SK-MEL-5 (cell line): Measurements from ENCODE around the gene ZBTB8A. TPM values are rescaled to one million over a fixed set of nuclear protein-coding genes. Genes with fewer than 3 reads are reported as not detected.
"Not testable (repeated sequence)": the region's sequence is repeated elsewhere in the genome, so short reads cannot be mapped to it uniquely, and the experiment has no call there.

Source experiments
- DNase-seq: peaks from one replicate; pipeline ENCODE4 v3.0.0-alpha.2; 2016; ENCODE audit warnings: low read depth, low spot score
- in situ Hi-C: cut with HindIII; loops from 2 replicates; pipeline ENCODE4 v1.10.0; 2016; ENCODE audit warnings: low sequenced_read_pairs, high pct_unique_total_duplicates, low pct_unique_long_range_greater_than_20kb
- small RNA-seq, 2 experiments: library from RNA; depleted of rRNA; stranded (forward); fragments of <200 nt; gene quantifications; one replicate each; pipeline ENCODE3, GENCODE V24; 2014
- total RNA-seq: library from RNA; depleted of rRNA; stranded (reverse); fragments of >200 nt; shearing (Covaris generic); gene quantifications from 2 replicates; pipeline ENCODE4 v1.2.3, GENCODE V29; 2014; rRNA removed

ZBTB8A gene
- total RNA-seq, 1 experiment from 2014 or later = 3.7 TPM

- no peak for DNase-seq
- in situ Hi-C loops = no loop called here
Observed at GRCh38 chr1:32636914-32637645, 97.9 kb downstream of the ZBTB8A start.

GRCh38 chr1:32639489-32640075 lies 100.4 kb downstream of the ZBTB8A start:
- in situ Hi-C loops = no loop called here

GRCh38 chr1:32642292-32642827 lies 103.1 kb downstream of the ZBTB8A start:
- in situ Hi-C loops, DNase-seq: not testable (repeated sequence)

More at GRCh38 chr1:32639489-32640075, 100.4 kb downstream of the ZBTB8A start:
- no peak for DNase-seq

GRCh38 chr1:32644426-32644825 lies 105.2 kb downstream of the ZBTB8A start:
- DNase-seq = no peak
- in situ Hi-C loops = no loop called here

- DNase-seq = no peak
- in situ Hi-C loops = no loop called here
Observed at GRCh38 chr1:32647308-32648134, 108.3 kb downstream of the ZBTB8A start.

GRCh38 chr1:32650248-32650751 lies 111.1 kb downstream of the ZBTB8A start, which contains the start of gene ZBTB8OS:
TSS of gene ZBTB8OS (minus strand) at chr1:32650550. CDS start at chr1:32650529, 21 bp downstream.
- peak; percentile 92 for DNase-seq
- in situ Hi-C loops = no loop called here

GRCh38 chr1:32650752-32651460 lies 111.7 kb downstream of the ZBTB8A start, which contains the start of gene RBBP4:
TSS of gene RBBP4 (plus strand) at chr1:32651208. CDS start at chr1:32651307, 99 bp downstream.
- in situ Hi-C loops = no loop called here
- DNase-seq = peak; percentile 94

GRCh38 chr1:32651461-32652073 lies 112.3 kb downstream of the ZBTB8A start:
- DNase-seq = no peak
- in situ Hi-C loops = no loop called here

- in situ Hi-C loops = no loop called here
- DNase-seq = no peak
Observed at GRCh38 chr1:32652244-32652962, 113.2 kb downstream of the ZBTB8A start.

Small RNA genes lying within 50 kb of the gene (small RNA-seq; reads per million reads assigned to genes)
- 0 reads per million in 2 experiments for gene RF00019

Other genes starting within 250 kb of the ZBTB8A start
- 98.0 and 99.1 TPM in 2 replicates for gene HDAC1, start 247.3 kb upstream of the ZBTB8A start, total RNA-seq
- gene MARCKSL1, start 203.2 kb upstream of the ZBTB8A start, total RNA-seq = 82.8 and 106 TPM in 2 replicates
- 0.74 and 0.85 TPM in 2 replicates for gene FAM229A, start 176.9 kb upstream of the ZBTB8A start, total RNA-seq
- 0.32 and 2.6 TPM in 2 replicates for gene TSSK3, start 176.9 kb upstream of the ZBTB8A start, total RNA-seq
- 40.7 and 46.8 TPM in 2 replicates for gene BSDC1, start 145.0 kb upstream of the ZBTB8A start, total RNA-seq
- gene ZBTB8B, start 74.4 kb upstream of the ZBTB8A start, total RNA-seq = 0.35 and 0.50 TPM in 2 replicates
- gene ZBTB8OS, start 111.1 kb downstream of the ZBTB8A start, total RNA-seq = 47.8 and 50.2 TPM in 2 replicates
- 80.8 and 94.1 TPM in 2 replicates for gene RBBP4, start 111.8 kb downstream of the ZBTB8A start, total RNA-seq
- 2.7 and 3.0 TPM in 2 replicates for gene SYNC, start 163.3 kb downstream of the ZBTB8A start, total RNA-seq